Fibroblast of villous mesenchyme (primary cell): Measurements from ENCODE around the gene NRXN3. TPM values are rescaled to one million over a fixed set of nuclear protein-coding genes. Genes with fewer than 3 reads are reported as not detected.
"Not testable (repeated sequence)": the region's sequence is repeated elsewhere in the genome, so short reads cannot be mapped to it uniquely, and the experiment has no call there.

ENCODE experiments used
- DNase-seq: peaks from one replicate; pipeline ENCODE4 v3.0.0-alpha.2; 2010; ENCODE audit warnings: low read depth
- H3K4me3 ChIP-seq: 2 replicates; pipeline ENCODE4 v1.5.1; 2011; ENCODE audit warnings: low read depth, mild to moderate bottlenecking, low read length
- CTCF ChIP-seq: IDR thresholded peaks from 2 replicates; pipeline ENCODE4 v1.5.1; 2012; ENCODE audit warnings: low read depth, mild to moderate bottlenecking, low read length; ENCODE audit not compliant: insufficient read depth
- total RNA-seq: library from RNA; depleted of rRNA; stranded (reverse); fragments of >200 nt; gene quantifications from 2 replicates; pipeline ENCODE4 v1.2.3, GENCODE V29; 2012

NRXN3 gene
- total RNA-seq, 1 donor: 7.3 TPM

- TF ChIP-seq CTCF: no peak
- H3K4me3 ChIP-seq: no peak overlapping the region
- DNase-seq: peak; percentile 2
Measured at GRCh38 chr14:78519863-78520262, 349.7 kb downstream of the NRXN3 start.

GRCh38 chr14:78524196-78524595, 354.0 kb downstream of the NRXN3 start:
- DNase-seq: no peak
- TF ChIP-seq CTCF: no peak
- H3K4me3 ChIP-seq: no peak overlapping the region

DNA sequence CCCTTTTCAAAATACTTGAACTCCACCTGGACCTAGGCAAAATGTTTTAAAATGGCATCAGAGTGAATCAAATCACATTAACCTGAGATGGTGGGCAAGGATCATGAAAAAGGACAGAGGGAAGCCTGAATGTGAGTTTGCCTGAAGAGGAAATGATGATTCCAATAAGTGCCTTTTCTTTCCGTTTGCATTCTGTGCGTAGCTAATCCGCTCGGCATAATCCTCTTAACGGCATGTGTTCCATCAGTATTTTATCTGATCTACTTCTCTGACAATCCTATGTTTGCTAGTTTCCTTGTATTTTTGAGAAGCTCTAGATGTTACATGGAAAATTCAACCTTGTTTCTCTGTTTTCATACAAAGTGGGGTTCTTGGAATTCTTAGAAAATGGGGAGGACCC, 354.6 kb downstream of the NRXN3 start:
- no peak overlapping the region for H3K4me3 ChIP-seq
- no peak for TF ChIP-seq CTCF
- no peak for DNase-seq

DNA sequence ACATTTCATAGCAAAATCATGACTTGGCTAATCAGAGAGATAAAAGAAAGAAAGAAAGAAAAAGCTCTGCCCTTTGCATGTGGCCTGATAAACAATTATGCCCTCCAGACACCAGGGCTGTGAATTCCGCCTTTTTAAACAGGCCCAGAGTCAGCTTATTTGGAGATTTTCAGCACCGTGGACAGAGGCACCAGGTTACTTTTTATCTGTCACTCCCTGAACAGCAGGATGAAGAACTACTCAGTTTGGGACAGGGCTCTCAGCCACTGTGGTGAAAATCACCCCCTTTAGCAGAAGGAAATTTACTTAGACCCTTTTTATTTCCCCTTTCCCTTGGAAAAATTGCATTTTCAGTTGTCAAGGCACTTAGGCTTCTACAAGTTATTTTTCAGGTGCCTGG, 359.9 kb downstream of the NRXN3 start:
- H3K4me3 ChIP-seq: no peak overlapping the region

DNA sequence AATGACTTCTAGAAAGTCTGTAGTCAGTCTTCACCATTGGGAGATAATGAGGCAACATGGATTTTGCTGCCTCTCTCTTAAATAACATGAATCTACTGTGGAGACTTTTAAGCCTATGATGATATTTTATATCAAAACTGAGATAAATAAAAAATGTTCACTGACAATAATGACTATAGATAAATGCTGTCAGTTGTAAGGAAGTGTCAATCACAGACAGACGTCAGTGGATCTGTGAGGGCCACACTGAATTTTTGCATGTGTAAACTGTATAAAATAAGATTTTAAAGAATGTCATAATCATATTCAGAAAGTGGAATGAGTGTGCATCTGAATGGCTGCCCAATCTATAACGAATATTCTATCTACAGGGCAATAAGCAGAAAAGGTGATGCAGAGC, 364.0 kb downstream of the NRXN3 start:
- no peak overlapping the region for H3K4me3 ChIP-seq
- DNase-seq: no peak
- no peak for TF ChIP-seq CTCF

More for the DNA sequence above, 359.9 kb downstream of the NRXN3 start:
- TF ChIP-seq CTCF: no peak
- peak; percentile 3 for DNase-seq

GRCh38 chr14:78535041-78535440, 364.9 kb downstream of the NRXN3 start:
- DNase-seq: no peak
- H3K4me3 ChIP-seq: no peak overlapping the region
- TF ChIP-seq CTCF: no peak

- DNase-seq, H3K4me3 ChIP-seq: not testable (repeated sequence)
Measured at GRCh38 chr14:78541788-78542187, 371.6 kb downstream of the NRXN3 start.

DNA sequence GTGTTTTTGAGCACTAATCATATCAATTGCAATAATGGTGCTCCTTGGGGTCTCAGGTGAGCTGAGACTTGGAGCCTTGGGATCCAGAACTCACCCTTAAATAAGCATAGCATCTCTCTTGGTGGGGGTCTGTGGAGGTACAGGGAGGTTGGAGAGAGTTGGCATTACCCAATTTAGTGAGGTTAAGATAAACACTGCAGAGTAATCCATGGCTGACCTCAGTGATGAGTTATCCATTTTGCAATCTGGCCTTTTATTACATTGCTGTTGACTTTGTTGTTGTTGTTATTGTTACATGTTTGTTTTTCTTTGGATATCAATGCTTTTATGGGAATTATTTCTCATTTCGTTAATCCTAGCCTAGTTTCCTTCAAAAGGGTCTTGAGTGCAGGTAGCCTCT, 373.3 kb downstream of the NRXN3 start:
- no peak overlapping the region for H3K4me3 ChIP-seq
- no peak for DNase-seq
- TF ChIP-seq CTCF: no peak
